ENCODE measurements around the gene ARL8B. TPM values are rescaled to one million over a fixed set of nuclear protein-coding genes. Genes with fewer than 3 reads are reported as not detected.
"Not testable (repeated sequence)": the region's sequence is repeated elsewhere in the genome, so short reads cannot be mapped to it uniquely, and the experiment has no call there.

The ARL8B gene
- total RNA-seq, 1 donor from 2014 or later = 70.4 TPM

DNA sequence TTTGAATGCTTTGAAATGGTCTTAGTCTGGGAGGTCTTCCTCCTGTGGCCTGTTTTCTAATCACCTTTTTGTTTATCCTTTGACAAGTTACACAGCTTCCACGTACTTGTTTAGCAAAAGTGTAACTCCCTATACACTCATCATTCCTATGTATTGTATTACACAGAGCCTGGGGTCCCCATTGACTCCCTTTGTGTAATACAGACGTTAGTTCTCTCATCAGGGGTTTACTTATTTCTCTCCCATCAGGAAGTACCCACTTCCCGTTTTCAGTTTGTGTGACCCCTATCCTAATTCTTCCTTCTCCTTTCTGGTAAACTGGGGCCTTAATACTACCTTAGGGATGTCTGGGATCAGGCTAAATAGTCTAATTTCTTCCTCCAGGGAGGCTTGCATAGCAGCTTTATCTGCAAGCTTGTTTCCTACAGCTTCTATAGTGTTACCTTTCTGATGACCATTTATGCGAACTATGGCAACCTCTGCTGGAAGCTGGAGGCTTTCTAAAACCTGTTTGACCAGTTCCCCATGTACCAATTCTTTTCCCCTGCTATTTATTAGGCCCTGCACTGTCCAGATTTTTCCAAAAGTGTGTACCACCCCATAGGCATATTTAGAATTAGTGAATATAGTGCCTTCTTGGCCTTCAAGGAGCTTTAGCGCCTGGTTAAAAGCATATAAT, 22.4 kb downstream of the ARL8B start:
- no peak for DNase-seq (ENCODE audit: low spot score)

DNA sequence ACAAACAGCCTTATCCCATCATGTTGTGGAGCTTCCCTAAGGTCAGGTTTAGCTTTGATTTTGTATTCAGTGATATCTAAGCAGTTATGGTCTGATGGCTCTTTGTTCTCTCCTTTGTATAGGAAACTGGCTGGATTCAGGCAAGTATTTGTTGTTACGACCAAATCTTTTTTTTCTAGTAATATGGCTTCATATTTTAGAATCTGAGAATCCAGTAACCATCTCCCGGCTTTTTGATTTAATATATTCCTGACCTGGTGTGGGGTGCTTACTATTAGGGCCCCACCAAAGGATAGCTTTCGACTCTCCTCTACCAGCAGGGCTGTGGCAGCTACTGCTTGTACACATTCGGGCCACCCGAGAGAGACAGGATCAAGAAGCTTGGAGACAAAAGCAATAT, 23.0 kb downstream of the ARL8B start:
- DNase-seq (ENCODE audit: low spot score) = no peak

GRCh38 chr3:5147152-5147551, 25.1 kb downstream of the ARL8B start:
- not testable (repeated sequence) for DNase-seq (ENCODE audit: low spot score)

DNA sequence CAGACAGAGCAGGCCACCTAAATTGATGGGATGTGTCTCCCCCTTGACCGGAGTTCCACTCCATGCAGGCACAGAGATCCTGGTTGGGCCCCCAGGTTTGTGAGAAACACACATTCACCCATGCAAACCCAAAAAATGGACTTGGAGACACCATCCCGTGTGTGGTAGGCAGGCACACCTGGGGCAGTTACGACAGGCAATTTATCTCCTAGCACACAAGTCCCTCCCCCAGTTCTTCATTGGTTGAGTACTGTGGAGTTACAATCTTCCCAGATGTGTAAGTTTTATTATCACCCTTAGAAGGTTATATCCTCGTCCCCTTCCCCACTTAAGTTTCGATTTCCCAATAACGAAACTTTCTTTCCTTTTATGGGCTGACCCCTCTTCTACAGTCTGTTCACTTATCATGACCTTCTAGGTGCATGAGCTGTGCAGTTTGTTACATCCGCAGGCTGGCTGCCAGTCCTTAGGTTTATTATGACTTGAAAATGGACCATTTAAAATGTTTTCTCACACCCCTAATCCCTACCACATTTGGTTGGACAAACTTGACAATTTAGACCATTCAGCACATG, 27.3 kb downstream of the ARL8B start:
- DNase-seq (ENCODE audit: low spot score) = no peak

DNA sequence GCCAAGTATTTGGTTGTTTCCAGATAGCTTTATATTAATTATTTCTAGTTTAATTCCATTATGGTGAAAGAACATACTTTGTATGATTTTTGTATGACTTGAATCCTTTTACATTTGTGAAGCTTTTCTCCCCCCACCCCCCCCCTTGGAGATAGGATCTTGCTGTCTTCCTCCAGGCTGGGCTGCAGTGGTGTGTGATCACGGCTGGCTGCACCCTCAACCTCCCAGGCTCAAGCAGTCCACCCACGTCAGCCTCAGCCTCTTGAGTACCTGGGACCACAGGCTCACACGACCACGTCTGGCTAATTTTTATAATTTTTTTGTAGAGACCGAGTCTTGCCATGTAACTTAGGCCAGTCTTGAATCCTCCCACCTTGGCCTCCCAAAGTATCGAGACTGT, 29.5 kb downstream of the ARL8B start:
- no peak for DNase-seq (ENCODE audit: low spot score)

GRCh38 chr3:5153074-5153473, 31.0 kb downstream of the ARL8B start:
- DNase-seq (ENCODE audit: low spot score) = no peak

GRCh38 chr3:5155241-5155640, 33.1 kb downstream of the ARL8B start:
- DNase-seq (ENCODE audit: low spot score) = no peak

- no peak for DNase-seq (ENCODE audit: low spot score)
Measured at GRCh38 chr3:5160321-5160720, 38.2 kb downstream of the ARL8B start.

GRCh38 chr3:5160940-5161858, 39.1 kb downstream of the ARL8B start:
- no peak for DNase-seq (ENCODE audit: low spot score)

DNA sequence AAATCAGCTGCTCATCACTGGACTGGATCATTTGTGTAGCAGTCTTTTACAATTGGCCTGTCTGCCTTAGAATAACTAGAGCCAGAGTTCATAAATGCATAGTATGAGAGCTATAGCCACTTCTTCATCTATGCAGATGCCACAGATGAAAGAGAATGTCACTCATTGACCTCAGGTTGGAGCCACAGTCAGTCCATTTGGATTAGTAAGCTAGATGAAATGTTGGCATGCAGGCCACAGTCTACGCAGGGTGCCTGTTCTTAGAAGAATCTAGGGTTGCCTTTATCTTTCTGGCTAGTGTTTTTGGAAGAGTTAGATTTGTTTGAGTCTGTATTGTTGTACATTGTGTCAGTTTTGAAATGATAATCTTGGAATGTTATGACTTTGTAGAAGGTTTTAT, 40.0 kb downstream of the ARL8B start:
- DNase-seq (ENCODE audit: low spot score) = no peak

GRCh38 chr3:5165698-5166097, 43.6 kb downstream of the ARL8B start:
- DNase-seq (ENCODE audit: low spot score) = no peak

- DNase-seq (ENCODE audit: low spot score) = no peak
Measured at GRCh38 chr3:5166846-5167245, 44.8 kb downstream of the ARL8B start.

- no peak for DNase-seq (ENCODE audit: low spot score)
Measured at GRCh38 chr3:5168110-5168509, 46.0 kb downstream of the ARL8B start.

DNA sequence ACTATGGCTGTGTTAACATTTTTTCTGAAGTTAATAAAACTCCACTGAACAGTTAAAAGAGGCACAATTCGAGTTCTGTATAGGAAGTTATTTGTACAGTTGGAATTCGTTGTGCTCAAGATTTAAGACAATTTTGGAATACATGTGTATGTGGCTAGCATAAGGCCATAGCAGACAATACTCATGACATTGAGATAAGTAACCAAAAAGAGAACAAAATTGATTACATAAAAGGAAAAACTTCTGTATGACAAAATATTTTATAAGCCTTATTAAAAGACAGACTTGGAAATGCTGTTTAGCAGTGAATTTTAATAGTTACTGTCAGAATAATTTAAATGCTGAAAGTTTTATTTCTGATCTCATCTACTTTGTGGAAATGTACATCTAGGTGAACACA, 47.7 kb downstream of the ARL8B start:
- DNase-seq (ENCODE audit: low spot score) = no peak

DNA sequence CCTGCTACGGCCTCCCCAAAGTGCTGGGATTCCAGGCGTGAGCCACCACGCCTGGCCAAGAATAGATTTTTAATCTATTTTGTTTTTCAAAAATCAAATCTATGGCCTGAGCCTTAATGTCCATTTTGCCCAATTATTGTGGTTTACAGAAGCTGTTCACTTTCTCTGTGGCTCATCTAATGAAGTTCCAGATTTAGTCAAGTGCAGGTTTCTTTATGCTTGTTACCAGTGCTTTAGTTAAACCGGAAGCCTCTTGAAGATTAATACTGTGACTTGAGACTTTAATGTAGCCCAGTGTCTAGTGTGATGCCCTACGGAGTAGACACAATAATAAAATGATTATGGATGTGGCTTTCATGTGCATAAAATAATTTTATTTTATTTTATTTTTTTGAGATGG, 48.9 kb downstream of the ARL8B start:
- no peak for DNase-seq (ENCODE audit: low spot score)

DNA sequence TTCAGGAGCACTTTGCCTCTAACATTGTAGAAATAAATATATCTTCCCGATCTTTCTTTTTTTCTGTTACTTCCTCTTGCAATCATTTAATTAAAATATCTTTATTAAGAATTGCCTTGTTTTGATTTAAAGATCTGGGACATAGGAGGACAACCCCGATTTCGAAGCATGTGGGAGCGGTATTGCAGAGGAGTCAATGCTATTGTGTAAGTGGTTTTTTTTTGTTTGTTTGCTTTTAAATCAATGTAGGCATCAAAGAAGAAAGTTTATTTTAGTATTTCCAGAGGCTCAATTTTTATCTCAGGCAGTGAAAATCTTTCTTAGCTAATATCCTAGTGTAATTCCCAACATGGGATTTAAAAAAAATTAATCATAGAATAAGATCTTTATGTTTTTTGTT, 49.9 kb downstream of the ARL8B start:
- DNase-seq (ENCODE audit: low spot score) = no peak

GRCh38 chr3:5179036-5179435, 56.9 kb downstream of the ARL8B start:
- DNase-seq (ENCODE audit: low spot score) = not testable (repeated sequence)

GRCh38 chr3:5181469-5182141, 59.5 kb downstream of the ARL8B start:
- DNase-seq (ENCODE audit: low spot score) = no peak

DNA sequence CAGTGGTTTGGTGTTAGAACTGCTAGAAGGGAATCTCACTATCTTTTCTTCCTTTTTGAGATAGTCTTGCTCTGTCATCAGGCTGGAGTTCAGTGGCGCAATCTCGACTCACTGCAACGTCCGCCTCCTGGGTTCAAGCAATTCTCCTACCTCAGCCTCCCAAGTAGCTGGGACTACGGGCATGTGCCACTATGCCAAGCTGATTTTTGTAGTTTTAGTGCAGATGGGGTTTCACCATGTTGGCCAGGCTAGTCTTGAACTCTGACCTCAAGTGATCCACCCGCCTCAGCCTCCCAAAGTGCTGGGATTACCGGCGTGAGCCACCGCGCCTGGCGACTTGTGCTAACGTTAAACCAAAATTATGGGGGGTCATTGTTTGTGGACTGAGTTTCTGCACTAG, 61.6 kb downstream of the ARL8B start:
- DNase-seq (ENCODE audit: low spot score) = not testable (repeated sequence)

DNA sequence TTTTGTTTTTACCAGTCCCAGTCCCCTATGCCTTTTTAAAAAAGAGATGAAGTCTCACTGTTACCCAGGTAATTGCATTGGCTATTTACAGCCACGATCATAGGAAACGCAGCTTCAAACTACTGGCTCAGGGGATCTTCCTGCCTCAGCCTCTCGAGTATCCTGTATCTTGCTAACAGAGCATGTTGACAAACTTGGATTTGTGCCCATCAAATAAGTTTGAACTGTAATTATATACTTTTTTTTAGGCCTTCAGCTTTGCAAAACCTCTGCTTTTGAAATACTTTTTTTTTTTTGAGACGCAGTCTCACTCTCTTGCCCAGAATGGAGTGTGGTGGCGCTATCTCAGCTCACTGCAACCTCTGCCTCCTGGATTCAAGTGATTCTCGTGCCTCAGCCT, 62.4 kb downstream of the ARL8B start:
- no peak for DNase-seq (ENCODE audit: low spot score)

DNA sequence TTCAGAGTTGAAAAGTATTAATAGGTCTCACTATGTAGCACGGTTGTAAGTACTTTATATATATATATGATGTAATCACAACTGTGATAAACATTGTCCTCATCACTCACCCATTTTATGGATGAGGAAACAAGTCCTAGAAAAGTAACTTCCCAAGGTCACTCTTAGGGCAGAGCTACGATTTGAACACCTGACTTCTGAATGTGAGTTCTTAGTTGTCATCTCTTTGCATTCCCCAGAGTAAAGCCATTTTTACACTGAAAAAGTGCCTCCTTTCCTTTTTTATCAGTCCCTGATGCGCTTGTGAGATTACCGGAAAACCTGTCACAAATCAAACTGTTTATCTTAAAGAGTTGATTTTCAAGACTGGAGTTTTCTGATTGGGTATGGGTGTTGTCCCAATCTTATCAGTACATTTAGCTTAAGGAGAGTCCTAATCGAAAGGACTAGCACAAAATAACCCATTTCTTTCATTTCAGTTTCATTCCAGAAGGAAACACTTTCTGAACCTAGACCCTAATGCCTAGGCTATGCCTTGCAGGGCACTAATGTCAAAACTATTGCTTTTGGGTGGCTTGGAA, 63.1 kb downstream of the ARL8B start:
- DNase-seq (ENCODE audit: low spot score) = no peak

Data from ureter (tissue), 1 donor.